Osteoblast (primary cell): Measurements from ENCODE around the gene TMEM204. TPM values are rescaled to one million over a fixed set of nuclear protein-coding genes. Genes with fewer than 3 reads are reported as not detected.

ENCODE experiments used
- DNase-seq: peaks from one replicate; pipeline ENCODE4 v3.0.0; 2011; ENCODE audit warnings: low spot score, mixed read lengths; ENCODE audit not compliant: insufficient read length; ENCODE audit errors: missing footprints
- H2AFZ ChIP-seq: 2 replicates; pipeline ENCODE4 v1.6.0; 2011; ENCODE audit warnings: mild to moderate bottlenecking, low read length
- H3K27ac ChIP-seq: 2 replicates; pipeline ENCODE4 v1.5.1; 2011; ENCODE audit warnings: mild to moderate bottlenecking, low read depth, low read length, moderate library complexity
- H3K27me3 ChIP-seq: 2 replicates; pipeline ENCODE4 v1.6.0; 2012; ENCODE audit warnings: mild to moderate bottlenecking, control low read depth, inconsistent platforms, low read length, moderate library complexity; ENCODE audit not compliant: insufficient read depth
- H3K36me3 ChIP-seq: 2 replicates; pipeline ENCODE4 v1.5.1; 2011; ENCODE audit warnings: mild to moderate bottlenecking, low read length, control low read depth, moderate library complexity; ENCODE audit not compliant: insufficient read depth
- H3K4me1 ChIP-seq: 2 replicates; pipeline ENCODE4 v1.5.1; 2011; ENCODE audit warnings: mild to moderate bottlenecking, low read length, control low read depth, moderate library complexity; ENCODE audit not compliant: insufficient read depth
- H3K4me2 ChIP-seq: 2 replicates; pipeline ENCODE4 v1.6.0; 2011; ENCODE audit warnings: mild to moderate bottlenecking, low read length; ENCODE audit not compliant: insufficient read depth
- H3K4me3 ChIP-seq: fragments of 200-600 bp; sonication (generic); 3 replicates; pipeline ENCODE4 v1.5.1; 2012; ENCODE audit warnings: mild to moderate bottlenecking, low read length, inconsistent platforms; ENCODE audit not compliant: insufficient read depth
- H3K79me2 ChIP-seq: 2 replicates; pipeline ENCODE4 v1.6.0; 2012; ENCODE audit warnings: mild to moderate bottlenecking, low read length, control low read depth, inconsistent platforms; ENCODE audit not compliant: insufficient read depth
- H3K9me3 ChIP-seq: 2 replicates; pipeline ENCODE4 v1.5.1; 2011; ENCODE audit warnings: low read depth, low read length, control low read depth
- H4K20me1 ChIP-seq: 2 replicates; pipeline ENCODE4 v1.6.0; 2012; ENCODE audit warnings: mild to moderate bottlenecking, low read length, control low read depth; ENCODE audit not compliant: insufficient read depth
- total RNA-seq: library from RNA; depleted of rRNA; stranded (reverse); fragments of >200 nt; gene quantifications from 2 replicates; pipeline ENCODE4 v1.2.3, GENCODE V29; 2012
- TF ChIP-seq, protein P1 (sequence below): IDR thresholded peaks from 2 replicates; pipeline ENCODE4 v1.5.1; 2011; ENCODE audit warnings: mild to moderate bottlenecking, low read depth, low read length, moderate library complexity; ENCODE audit errors: extremely low read depth

The TMEM204 gene
- total RNA-seq, 1 donor = 8.3 TPM

GRCh38 chr16:1510941-1511351 is 22.5 kb upstream of the TMEM204 start:
- Histone ChIP-seq H3K4me2 (no peak overlapping the region), H3K79me2 (no peaks in the 10 kb centered on the region), H3K4me1 (no peaks in the 10 kb centered on the region), H4K20me1 (no peaks in the 10 kb centered on the region), H3K4me3 (no peak overlapping the region), H3K36me3 (peaks cover 2% of the 10 kb centered on the region), H3K27me3 (no peaks in the 10 kb centered on the region), H2AFZ (no peak overlapping the region), H3K9me3 (peaks cover 1% of the 10 kb centered on the region), H3K27ac (no peak overlapping the region)
- no peak for DNase-seq
- TF ChIP-seq, protein P1, sequence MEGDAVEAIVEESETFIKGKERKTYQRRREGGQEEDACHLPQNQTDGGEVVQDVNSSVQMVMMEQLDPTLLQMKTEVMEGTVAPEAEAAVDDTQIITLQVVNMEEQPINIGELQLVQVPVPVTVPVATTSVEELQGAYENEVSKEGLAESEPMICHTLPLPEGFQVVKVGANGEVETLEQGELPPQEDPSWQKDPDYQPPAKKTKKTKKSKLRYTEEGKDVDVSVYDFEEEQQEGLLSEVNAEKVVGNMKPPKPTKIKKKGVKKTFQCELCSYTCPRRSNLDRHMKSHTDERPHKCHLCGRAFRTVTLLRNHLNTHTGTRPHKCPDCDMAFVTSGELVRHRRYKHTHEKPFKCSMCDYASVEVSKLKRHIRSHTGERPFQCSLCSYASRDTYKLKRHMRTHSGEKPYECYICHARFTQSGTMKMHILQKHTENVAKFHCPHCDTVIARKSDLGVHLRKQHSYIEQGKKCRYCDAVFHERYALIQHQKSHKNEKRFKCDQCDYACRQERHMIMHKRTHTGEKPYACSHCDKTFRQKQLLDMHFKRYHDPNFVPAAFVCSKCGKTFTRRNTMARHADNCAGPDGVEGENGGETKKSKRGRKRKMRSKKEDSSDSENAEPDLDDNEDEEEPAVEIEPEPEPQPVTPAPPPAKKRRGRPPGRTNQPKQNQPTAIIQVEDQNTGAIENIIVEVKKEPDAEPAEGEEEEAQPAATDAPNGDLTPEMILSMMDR = no peak

DNA sequence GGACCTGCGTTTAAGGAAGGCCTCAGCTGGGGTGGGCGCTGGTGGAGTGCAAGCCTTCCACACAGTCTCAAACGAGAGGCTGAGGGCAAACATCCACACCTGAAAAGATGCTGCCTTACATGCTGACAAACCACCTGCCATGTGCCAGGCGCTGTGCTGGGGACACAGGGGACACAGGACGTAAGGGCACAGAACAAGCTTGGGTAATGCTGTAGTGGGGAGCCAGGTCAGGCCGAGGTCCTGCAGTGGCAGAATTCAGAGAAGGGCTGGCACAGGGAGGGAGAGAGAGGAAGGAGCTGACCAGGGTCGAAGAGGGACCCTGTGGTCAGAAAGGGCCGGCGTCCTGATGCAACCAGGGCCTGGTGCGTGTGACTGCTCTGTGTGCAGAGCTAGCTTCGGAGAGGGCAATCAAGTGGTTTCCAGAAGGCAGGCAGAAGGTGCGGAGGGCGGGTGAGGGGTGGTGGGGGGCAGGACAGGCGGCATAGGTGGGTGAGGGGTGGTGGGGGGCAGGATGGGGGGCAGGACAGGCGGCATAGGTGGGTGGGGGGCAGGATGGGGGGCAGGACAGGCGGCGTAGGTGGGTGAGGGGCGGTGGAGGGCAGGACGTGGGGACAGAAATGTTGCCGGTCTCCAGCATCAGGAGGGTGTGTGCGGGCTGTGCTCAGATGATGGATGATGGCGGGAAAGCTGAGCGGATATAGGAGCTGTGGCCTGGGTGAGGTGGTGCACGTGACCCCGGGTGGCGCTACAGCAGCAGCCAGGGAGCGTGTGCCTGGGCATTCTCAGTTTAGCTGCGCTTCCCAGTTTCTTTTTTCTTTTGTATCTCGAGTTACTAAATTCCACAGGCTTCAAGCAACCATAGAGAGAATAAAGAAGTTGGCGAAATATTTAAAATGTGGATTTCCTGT is 21.6 kb upstream of the TMEM204 start:
- Histone ChIP-seq H3K79me2 (no peaks in the 10 kb centered on the region), H3K27me3 (no peaks in the 10 kb centered on the region), H3K4me3 (no peak overlapping the region), H3K4me2 (no peak overlapping the region), H2AFZ (no peak overlapping the region), H3K4me1 (no peaks in the 10 kb centered on the region), H3K27ac (no peak overlapping the region), H3K36me3 (peaks cover 2% of the 10 kb centered on the region), H4K20me1 (no peaks in the 10 kb centered on the region), H3K9me3 (peaks cover 1% of the 10 kb centered on the region)
- TF ChIP-seq, protein P1 = no peak
- no peak for DNase-seq

- no peak for DNase-seq
- H3K79me2 ChIP-seq = no peaks in the 10 kb centered on the region
- peaks cover 2% of the 10 kb centered on the region for H3K36me3 ChIP-seq
- no peak overlapping the region for H3K4me2 ChIP-seq
- no peak overlapping the region for H3K27ac ChIP-seq
- no peaks in the 10 kb centered on the region for H4K20me1 ChIP-seq
- H3K27me3 ChIP-seq = no peaks in the 10 kb centered on the region
- H2AFZ ChIP-seq = no peak overlapping the region
- TF ChIP-seq, protein P1 = no peak
- H3K4me1 ChIP-seq = no peaks in the 10 kb centered on the region
- H3K4me3 ChIP-seq = no peak overlapping the region
- H3K9me3 ChIP-seq = peaks cover 1% of the 10 kb centered on the region
Observed at GRCh38 chr16:1512774-1513173, 20.7 kb upstream of the TMEM204 start.

- H4K20me1 ChIP-seq = no peaks in the 10 kb centered on the region
- H3K36me3 ChIP-seq = peaks cover 2% of the 10 kb centered on the region
- H3K4me3 ChIP-seq = no peak overlapping the region
- no peaks in the 10 kb centered on the region for H3K79me2 ChIP-seq
- no peak overlapping the region for H3K4me2 ChIP-seq
- no peaks in the 10 kb centered on the region for H3K27me3 ChIP-seq
- DNase-seq = no peak
- H3K4me1 ChIP-seq = no peaks in the 10 kb centered on the region
- TF ChIP-seq, protein P1 = no peak
- H3K27ac ChIP-seq = no peak overlapping the region
- H2AFZ ChIP-seq = no peak overlapping the region
- H3K9me3 ChIP-seq = peaks cover 1% of the 10 kb centered on the region
Observed at GRCh38 chr16:1514507-1514906, 19.0 kb upstream of the TMEM204 start.
